Small intestine (tissue), 16 donors: ENCODE measurements around the gene PCDHGB4. TPM values are rescaled to one million over a fixed set of nuclear protein-coding genes. Genes with fewer than 3 reads are reported as not detected.
A peak's percentile ranks its signal among the peaks of the same experiment; 100 is the strongest.
"Not testable (repeated sequence)": the region's sequence is repeated elsewhere in the genome, so short reads cannot be mapped to it uniquely, and the experiment has no call there.

Experiments used
- DNase-seq, 2 donors: peaks; one replicate each; pipeline versions ENCODE4 v3.0.0 to v3.0.0-alpha.2; 2013
- FAIRE-seq: peaks from 2 replicates; lab custom pipeline; 2012; peaks lifted over from hg19 to GRCh38; lab: Jason Lieb, UNC
- H3K27ac ChIP-seq, 3 donors: one replicate each; pipeline ENCODE4 v1.5.1; 2013; ENCODE audit warnings: low read length in 2 of 3, mild to moderate bottlenecking in 2 of 3, control low read depth in 1 of 3, inconsistent platforms in 1 of 3, low read depth in 1 of 3, moderate library complexity in 1 of 3
- H3K27me3 ChIP-seq, 3 donors: one replicate each; pipeline ENCODE4 v1.6.1; 2013; ENCODE audit warnings: low read length in 3 of 3, inconsistent platforms in 1 of 3; ENCODE audit not compliant: control insufficient read depth in 3 of 3, insufficient read depth in 3 of 3
- H3K36me3 ChIP-seq, 3 donors: one replicate each; pipeline ENCODE4 v1.6.1; 2013; ENCODE audit warnings: low read length in 3 of 3, inconsistent platforms in 1 of 3, low read depth in 1 of 3, mild to moderate bottlenecking in 1 of 3, moderate library complexity in 1 of 3; ENCODE audit not compliant: control insufficient read depth in 3 of 3, insufficient read depth in 2 of 3
- H3K4me1 ChIP-seq, 3 donors: one replicate each; pipeline ENCODE4 v1.6.1; 2013; ENCODE audit warnings: low read length in 2 of 3, inconsistent platforms in 1 of 3, low read depth in 1 of 3, mild to moderate bottlenecking in 1 of 3, moderate library complexity in 1 of 3; ENCODE audit not compliant: control insufficient read depth in 3 of 3, insufficient read depth in 2 of 3
- H3K4me3 ChIP-seq, 3 donors: one replicate each; pipeline ENCODE4 v1.5.1; 2013; ENCODE audit warnings: low read length in 3 of 3, control low read depth in 1 of 3, inconsistent platforms in 1 of 3, low read depth in 1 of 3, mild to moderate bottlenecking in 1 of 3, moderate library complexity in 1 of 3
- H3K9me3 ChIP-seq, 2 donors: one replicate each; pipeline ENCODE4 v1.6.1; 2013; ENCODE audit warnings: low read depth in 1 of 2, low read length in 1 of 2; ENCODE audit not compliant: control insufficient read depth in 2 of 2, insufficient read depth in 1 of 2
- WGBS, 3 donors: extraction: QIAGEN DNeasy Blood & Tissue Kit; methylation state at CpG; one replicate each; pipeline ENCODE4 v1.1.7; 2013; 5-methylcytosine and 5-hydroxymethylcytosine counted together
- long read RNA-seq, 10 donors: transcript quantifications; one replicate each; lab custom pipeline, GENCODE V29; 2026
- polyA plus RNA-seq, 4 donors: library from polyadenylated mRNA; stranded (reverse) in 3 of 4; unstranded in 1 of 4; fragments of 200-250 nt in 3 of 4; fragments of 120-200 nt in 1 of 4; gene quantifications; one replicate each; pipeline versions ENCODE4 v1.2.1 to v1.2.3, GENCODE V29; 2013
- donor health status: healthy with polysubstance abuse.
- donor health status: control.
- donor health status: control.
- donor health status: Bipolar disorder and iron deficiency.
- donor health status: healthy.

PCDHGB4 gene
- under 1 TPM in 2 of 4 donors, not detected in 2; 0.75 to 0.77 TPM for polyA plus RNA-seq
- long read RNA-seq, donor 1, result 0 reads
- long read RNA-seq, donor 2, full-length matches to known transcripts, result 1 of 1 reads
- long read RNA-seq, donor 2, partial matches to known transcripts, result 0 of 1 reads
- long read RNA-seq, donor 2, other reads (novel, unspliced or antisense), result 0 of 1 reads
- long read RNA-seq, donor 3, full-length matches to known transcripts, result 2 of 2 reads
- long read RNA-seq, donor 3, partial matches to known transcripts, result 0 of 2 reads
- long read RNA-seq, donor 3, other reads (novel, unspliced or antisense), result 0 of 2 reads
- long read RNA-seq, donor 4, result 0 reads
- long read RNA-seq, donor 5, full-length matches to known transcripts, result 1 of 1 reads
- long read RNA-seq, donor 5, partial matches to known transcripts, result 0 of 1 reads
- long read RNA-seq, donor 5, other reads (novel, unspliced or antisense), result 0 of 1 reads
- long read RNA-seq, donor 6, result 0 reads
- long read RNA-seq, donor 7, full-length matches to known transcripts, result 3 of 3 reads
- long read RNA-seq, donor 7, partial matches to known transcripts, result 0 of 3 reads
- long read RNA-seq, donor 7, other reads (novel, unspliced or antisense), result 0 of 3 reads
- long read RNA-seq, donor 8, result 0 reads
- long read RNA-seq, donor 9, result 0 reads
- long read RNA-seq, donor 10, full-length matches to known transcripts, result 2 of 2 reads
- long read RNA-seq, donor 10, partial matches to known transcripts, result 0 of 2 reads
- long read RNA-seq, donor 10, other reads (novel, unspliced or antisense), result 0 of 2 reads

DNA sequence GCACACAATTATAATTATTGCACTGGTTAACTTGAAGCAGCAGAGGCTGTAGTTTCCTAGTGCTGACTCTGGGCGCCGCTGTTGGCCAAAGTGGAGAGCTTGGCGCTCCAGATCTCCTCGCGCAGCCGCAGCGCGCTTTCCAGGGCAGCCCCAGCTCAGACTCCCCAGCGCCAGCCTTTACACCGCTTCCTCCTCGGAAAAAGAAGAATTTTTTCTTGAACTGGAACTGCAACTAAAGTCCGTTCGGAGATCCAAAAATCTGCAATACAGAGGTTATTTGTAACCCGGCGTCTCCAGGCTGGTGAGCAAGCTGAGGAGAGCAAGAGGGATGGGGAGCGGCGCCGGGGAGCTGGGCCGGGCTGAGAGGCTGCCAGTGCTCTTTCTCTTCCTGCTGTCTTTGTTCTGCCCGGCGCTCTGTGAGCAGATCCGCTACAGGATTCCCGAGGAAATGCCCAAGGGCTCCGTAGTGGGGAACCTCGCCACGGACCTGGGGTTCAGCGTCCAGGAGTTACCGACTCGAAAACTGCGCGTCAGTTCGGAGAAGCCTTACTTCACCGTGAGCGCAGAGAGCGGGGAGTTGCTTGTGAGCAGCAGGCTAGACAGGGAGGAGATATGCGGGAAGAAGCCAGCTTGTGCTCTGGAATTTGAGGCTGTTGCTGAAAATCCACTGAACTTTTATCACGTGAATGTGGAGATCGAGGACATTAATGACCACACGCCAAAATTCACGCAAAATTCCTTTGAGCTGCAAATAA is at the start of gene PCDHGB4:
Gene PCDHGB4 (plus strand): TSS at position 142 of the 755 bp plus-strand sequence. CDS start 187 bp downstream, at position 329.
- H3K36me3 ChIP-seq, H3K27ac ChIP-seq, FAIRE-seq, H3K4me3 ChIP-seq, H3K4me1 ChIP-seq: not testable (repeated sequence)
- Histone ChIP-seq H3K27me3 (peaks cover 0 to 40% (median 17%) of the 10 kb centered on the region in 3 donors), H3K9me3 (peaks cover 7 to 58% of the 10 kb centered on the region in 2 donors)
- peak in 1 of 2 donors; percentile 30 for DNase-seq
- 14 to 42% (median 39%) methylated on average over 17 to 22 of the region's 40 CpGs for WGBS, 3 donors

DNA sequence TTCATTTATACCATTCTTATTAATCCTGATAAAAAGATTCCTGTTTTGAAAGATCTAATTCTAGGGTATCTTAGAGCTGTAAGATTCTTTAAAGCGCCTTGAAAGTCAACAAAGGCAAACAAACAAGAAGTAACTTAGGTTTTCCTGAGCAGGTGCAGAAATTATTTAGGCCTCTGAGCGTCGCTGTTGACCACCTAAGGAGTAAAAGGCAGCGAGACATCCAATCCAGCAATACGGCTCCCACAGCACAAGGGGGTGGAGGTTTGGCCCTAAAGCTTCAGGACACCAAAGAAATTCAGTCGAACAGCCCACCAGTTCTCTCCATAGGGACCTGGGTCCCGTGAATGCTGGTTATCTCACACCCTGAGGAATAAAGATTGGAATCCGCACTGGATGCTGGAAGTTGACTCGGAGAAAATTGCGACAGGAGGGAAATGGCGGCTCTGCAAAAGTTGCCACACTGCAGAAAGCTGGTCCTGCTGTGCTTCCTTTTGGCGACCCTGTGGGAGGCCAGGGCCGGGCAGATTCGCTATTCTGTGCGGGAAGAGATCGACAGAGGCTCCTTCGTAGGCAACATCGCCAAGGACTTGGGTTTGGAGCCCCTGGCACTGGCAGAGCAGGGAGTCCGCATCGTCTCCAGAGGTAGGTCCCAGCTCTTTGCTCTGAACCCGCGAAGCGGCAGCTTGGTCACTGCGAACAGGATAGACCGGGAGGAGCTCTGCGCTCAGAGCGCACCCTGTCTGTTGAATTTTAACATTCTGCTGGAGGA is 48.8 kb upstream of the PCDHGB4 start, which contains the start of gene PCDHGA2:
Gene PCDHGA2 (plus strand): TSS at position 223 of the 769 bp plus-strand sequence.
- FAIRE-seq (no peak), DNase-seq (peak in 1 of 2 donors; percentile 24)
- Histone ChIP-seq H3K9me3 (peaks cover 4 to 28% of the 10 kb centered on the region in 2 donors), H3K27me3 (peaks cover 0 to 9% (median 7%) of the 10 kb centered on the region in 3 donors), H3K4me1 (no peaks in the 10 kb centered on the region), H3K36me3 (no peaks in the 10 kb centered on the region), H3K27ac (no peak within 1 kb of the TSS), H3K4me3 (peak within 1 kb of the TSS in 1 of 3 donors; percentile 16)
- WGBS, 3 donors, result 15 to 28% (median 26%) methylated on average over 27 of the region's 27 CpGs

DNA sequence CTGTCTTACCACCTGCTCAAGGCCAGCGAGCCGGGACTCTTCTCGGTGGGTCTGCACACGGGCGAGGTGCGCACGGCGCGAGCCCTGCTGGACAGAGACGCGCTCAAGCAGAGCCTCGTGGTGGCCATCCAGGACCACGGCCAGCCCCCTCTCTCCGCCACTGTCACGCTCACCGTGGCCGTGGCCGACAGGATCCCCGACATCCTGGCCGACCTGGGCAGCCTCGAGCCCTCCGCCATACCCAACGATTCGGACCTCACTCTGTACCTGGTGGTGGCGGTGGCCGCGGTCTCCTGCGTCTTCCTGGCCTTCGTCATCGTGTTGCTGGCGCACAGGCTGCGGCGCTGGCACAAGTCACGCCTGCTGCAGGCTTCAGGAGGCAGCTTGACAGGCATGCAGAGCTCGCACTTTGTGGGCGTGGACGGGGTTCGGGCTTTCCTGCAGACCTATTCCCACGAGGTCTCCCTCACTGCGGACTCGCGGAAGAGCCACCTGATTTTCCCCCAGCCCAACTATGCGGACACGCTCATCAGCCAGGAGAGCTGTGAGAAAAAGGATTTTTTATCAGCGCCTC is 46.6 kb upstream of the PCDHGB4 start:
- FAIRE-seq, H3K4me3 ChIP-seq, DNase-seq, H3K27ac ChIP-seq, H3K36me3 ChIP-seq, H3K4me1 ChIP-seq: not testable (repeated sequence)
- H3K27me3 ChIP-seq, result peaks cover 0 to 15% (median 12%) of the 10 kb centered on the region in 3 donors
- H3K9me3 ChIP-seq, result peaks cover 2 to 46% of the 10 kb centered on the region in 2 donors
- 68 to 73% (median 71%) methylated on average over 32 to 45 of the region's 45 CpGs for WGBS, 3 donors

DNA sequence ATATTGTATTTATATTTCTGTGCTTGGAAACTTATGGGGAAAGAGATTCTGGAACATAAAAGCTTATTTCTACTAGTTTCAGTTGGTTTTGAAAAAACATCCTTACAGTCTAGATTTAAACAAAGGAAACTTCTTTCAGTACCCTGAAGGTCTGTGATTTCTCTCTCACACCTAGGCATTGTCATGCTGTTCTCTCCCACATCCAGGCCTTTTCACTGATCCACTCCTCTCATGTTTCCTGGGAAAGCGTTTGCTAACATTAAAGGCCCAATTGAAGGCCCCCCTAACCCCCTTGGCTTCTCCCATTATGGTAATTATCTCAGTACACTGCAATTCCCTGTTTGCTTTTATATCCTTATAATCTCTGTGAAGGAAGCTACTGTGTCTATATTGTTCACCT is 44.7 kb upstream of the PCDHGB4 start:
- no peak overlapping the region for H3K4me3 ChIP-seq
- DNase-seq (no peak), FAIRE-seq (no peak)
- no peak overlapping the region for H3K27ac ChIP-seq
- no peaks in the 10 kb centered on the region for H3K4me1 ChIP-seq
- H3K9me3 ChIP-seq, result peaks cover 2 to 58% of the 10 kb centered on the region in 2 donors
- no peaks in the 10 kb centered on the region for H3K36me3 ChIP-seq
- peaks cover 0 to 15% (median 12%) of the 10 kb centered on the region in 3 donors for H3K27me3 ChIP-seq
- 4 to 25% (median 12%) methylated on average over 1 of the region's 1 CpG for WGBS, 3 donors

DNA sequence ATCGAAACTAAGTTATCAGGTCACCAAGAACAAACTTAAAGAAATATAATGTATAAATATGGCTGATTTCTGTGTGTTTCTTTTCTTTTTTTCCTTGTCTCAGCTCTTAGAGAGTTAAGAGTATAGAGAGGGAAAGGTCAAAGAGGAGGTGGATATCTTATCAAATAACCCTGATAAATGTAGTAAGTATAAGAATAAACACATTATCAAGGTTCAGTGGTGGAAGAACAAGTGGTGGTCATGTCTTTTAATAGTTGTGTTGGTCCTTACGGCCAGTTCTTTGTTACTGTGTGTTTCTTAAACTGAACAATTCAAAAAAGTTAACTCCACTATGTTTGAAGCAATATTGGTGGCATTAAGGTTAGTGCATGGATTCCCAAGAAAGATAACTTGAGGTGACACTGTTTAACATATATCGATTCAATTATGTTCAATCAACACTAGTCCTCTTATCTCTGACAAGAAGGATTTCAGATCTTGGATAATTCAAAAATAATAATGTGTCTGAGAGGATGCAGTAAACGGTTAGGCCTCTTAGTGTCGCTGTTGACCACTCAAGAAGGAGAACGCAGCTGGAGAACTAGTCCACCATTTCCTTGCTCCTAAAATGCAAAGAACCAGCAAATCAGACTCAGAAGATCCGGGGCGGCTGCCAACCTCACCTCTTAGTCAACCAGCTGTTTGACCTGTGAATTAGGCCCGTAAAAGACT is 44.1 kb upstream of the PCDHGB4 start, which contains the start of gene PCDHGA3:
Gene PCDHGA3 (plus strand): TSS at position 588 of the 711 bp plus-strand sequence. CDS start 205 bp downstream, outside the sequence.
- H3K27ac ChIP-seq, result no peak within 1 kb of the TSS
- H3K4me1 ChIP-seq, result no peaks in the 10 kb centered on the region
- FAIRE-seq (no peak), DNase-seq (no peak)
- H3K36me3 ChIP-seq, result no peaks in the 10 kb centered on the region
- H3K9me3 ChIP-seq, result peaks cover 2 to 58% of the 10 kb centered on the region in 2 donors
- WGBS, 3 donors, result 27 to 38% (median 37%) methylated on average over 9 of the region's 9 CpGs
- H3K4me3 ChIP-seq, result no peak within 1 kb of the TSS
- H3K27me3 ChIP-seq, result peaks cover 0 to 15% (median 12%) of the 10 kb centered on the region in 3 donors

DNA sequence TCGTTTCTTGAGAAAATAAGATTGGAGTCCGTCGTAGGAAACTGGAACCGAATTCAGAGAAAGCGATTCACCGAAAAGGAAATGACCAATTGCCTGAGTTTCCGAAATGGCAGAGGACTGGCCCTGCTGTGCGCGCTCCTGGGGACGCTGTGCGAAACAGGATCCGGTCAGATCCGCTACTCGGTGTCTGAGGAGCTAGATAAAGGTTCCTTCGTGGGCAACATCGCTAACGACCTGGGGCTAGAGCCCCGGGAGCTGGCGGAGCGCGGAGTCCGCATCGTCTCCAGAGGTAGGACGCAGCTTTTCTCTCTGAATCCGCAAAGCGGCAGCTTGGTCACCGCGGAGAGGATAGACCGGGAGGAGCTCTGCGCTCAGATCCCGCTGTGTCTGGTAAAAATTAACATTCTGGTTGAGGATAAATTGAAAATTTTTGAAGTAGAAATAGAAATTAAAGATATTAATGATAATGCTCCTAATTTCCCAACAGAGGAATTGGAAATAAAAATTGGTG is 43.5 kb upstream of the PCDHGB4 start:
- Histone ChIP-seq H3K4me1 (no peaks in the 10 kb centered on the region), H3K9me3 (peaks cover 2 to 55% of the 10 kb centered on the region in 2 donors), H3K27ac (no peak overlapping the region), H3K27me3 (peaks cover 0 to 10% (median 7%) of the 10 kb centered on the region in 3 donors), H3K36me3 (no peaks in the 10 kb centered on the region), H3K4me3 (no peak overlapping the region)
- DNase-seq (no peak), FAIRE-seq (no peak)
- WGBS, 3 donors, result 32 to 56% (median 52%) methylated on average over 31 of the region's 31 CpGs

DNA sequence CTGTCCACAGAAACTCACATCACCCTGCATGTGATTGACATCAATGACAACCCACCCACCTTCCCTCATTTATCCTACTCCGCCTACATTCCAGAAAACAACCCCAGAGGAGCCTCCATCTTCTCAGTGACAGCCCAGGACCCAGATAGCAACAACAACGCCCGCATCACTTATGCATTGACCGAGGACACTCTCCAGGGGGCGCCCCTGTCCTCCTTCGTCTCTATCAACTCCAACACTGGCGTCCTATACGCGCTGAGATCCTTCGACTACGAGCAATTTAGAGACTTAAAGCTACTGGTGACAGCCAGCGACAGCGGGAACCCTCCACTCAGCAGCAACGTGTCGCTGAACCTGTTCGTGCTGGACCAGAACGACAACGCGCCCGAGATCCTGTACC is 42.2 kb upstream of the PCDHGB4 start:
- FAIRE-seq (no peak), DNase-seq (no peak)
- WGBS, 3 donors, result 40 to 55% (median 50%) methylated on average over 20 of the region's 20 CpGs
- Histone ChIP-seq H3K36me3 (no peaks in the 10 kb centered on the region), H3K9me3 (peaks cover 0 to 51% of the 10 kb centered on the region in 2 donors), H3K4me3 (no peak overlapping the region), H3K27ac (no peak overlapping the region), H3K27me3 (peaks cover 0 to 14% (median 3%) of the 10 kb centered on the region in 3 donors), H3K4me1 (no peaks in the 10 kb centered on the region)
